Measurements from ENCODE around the gene SNRNP70. TPM values are rescaled to one million over a fixed set of nuclear protein-coding genes. Genes with fewer than 3 reads are reported as not detected.
A peak's percentile ranks its signal among the peaks of the same experiment; 100 is the strongest.

SNRNP70 gene
- total and polyA plus RNA-seq, 2 experiments from 2014 or later = 243 to 361 TPM

GRCh38 chr19:49101160-49101559 lies 15.9 kb downstream of the SNRNP70 start (continued):
- TF ChIP-seq ZNF462 (CRISPR knock-in tag; IDR thresholded peaks at IDR 0.05) (no peak), EZH2 (IDR thresholded peaks at IDR 0.05; ENCODE audit: low read depth, unreplicated experiment) (no peak)

DNA sequence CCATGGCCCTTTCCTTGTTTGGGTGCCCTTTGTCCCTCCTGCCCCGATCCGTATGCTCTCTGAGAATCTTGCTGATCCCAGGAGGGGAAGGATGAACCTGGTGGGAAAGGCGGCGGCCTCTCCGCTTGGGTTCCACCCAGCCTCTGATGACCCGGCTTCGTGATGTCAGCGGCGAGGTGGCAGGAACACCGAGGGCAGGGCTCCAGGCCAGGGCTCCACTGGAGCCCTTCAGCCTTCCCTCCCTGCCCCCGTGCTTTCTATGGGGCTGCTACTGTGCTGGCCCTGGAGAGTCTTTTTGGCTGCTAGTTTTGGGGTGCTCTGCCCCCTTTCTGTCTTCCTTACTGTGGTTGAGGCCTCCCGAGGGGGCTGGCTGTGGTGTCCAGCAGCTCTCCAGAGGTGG lies 17.1 kb downstream of the SNRNP70 start:
- Mint-ChIP-seq H3K9me3 (no peaks in the 10 kb centered on the region; the same call in 1 of the 3 replicates), H3K4me1 (peaks cover 21% of the 10 kb centered on the region), H3K36me3 (ENCODE audit: low read depth) (peaks cover 88% of the 10 kb centered on the region), H3K27me3 (ENCODE audit: insufficient read depth, low read depth, poor library complexity) (peaks cover 18% of the 10 kb centered on the region), H3K4me3 (no peak overlapping the region), H3K27ac (peak overlapping the region; percentile 72)
- Histone ChIP-seq H3K27ac (ENCODE audit: low read depth) (no peak overlapping the region), H3F3A (replicated peaks; ENCODE audit: low read depth) (peaks cover 37% of the 10 kb centered on the region), H3K4me3 (no peak overlapping the region), H2AFZ (no peak overlapping the region), H3K79me2 (replicated peaks; ENCODE audit: insufficient read depth) (peaks cover 18% of the 10 kb centered on the region), H4K20me1 (replicated peaks; ENCODE audit: insufficient read depth) (peaks cover 35% of the 10 kb centered on the region), H3K4me2 (no peak overlapping the region), H3K9me2 (ENCODE audit: insufficient read depth) (no peaks in the 10 kb centered on the region), H3K4me1 (ENCODE audit: insufficient read depth) (no peaks in the 10 kb centered on the region; the same call in 1 of the 2 replicates), H3K36me3 (ENCODE audit: insufficient read depth) (peaks cover 34% of the 10 kb centered on the region), H3K27me3 (ENCODE audit: insufficient read depth) (no peaks in the 10 kb centered on the region)
- no peak for DNase-seq (ENCODE audit: low spot score)
- no peak for ATAC-seq
- TF ChIP-seq ZNF462 (CRISPR knock-in tag; IDR thresholded peaks at IDR 0.05) (no peak), CREB1 (CRISPR knock-in tag; IDR thresholded peaks at IDR 0.05; ENCODE audit: low read depth) (no peak), ZNF331 (CRISPR knock-in tag; IDR thresholded peaks at IDR 0.05; ENCODE audit: low read depth) (no peak), ETS1 (IDR thresholded peaks at IDR 0.05) (no peak), STAT1 (IDR thresholded peaks at IDR 0.05; ENCODE audit: unreplicated experiment) (no peak), POLR2AphosphoS5 (IDR thresholded peaks at IDR 0.05; ENCODE audit: low read depth) (no peak), NANOG (IDR thresholded peaks at IDR 0.05; ENCODE audit: borderline replicate concordance) (no peak), EZH2phosphoT487 (IDR thresholded peaks at IDR 0.05; ENCODE audit: unreplicated experiment) (no peak)

Data from GM23338 (cell line).